Measurements from ENCODE around the gene NPC1L1.

DNA sequence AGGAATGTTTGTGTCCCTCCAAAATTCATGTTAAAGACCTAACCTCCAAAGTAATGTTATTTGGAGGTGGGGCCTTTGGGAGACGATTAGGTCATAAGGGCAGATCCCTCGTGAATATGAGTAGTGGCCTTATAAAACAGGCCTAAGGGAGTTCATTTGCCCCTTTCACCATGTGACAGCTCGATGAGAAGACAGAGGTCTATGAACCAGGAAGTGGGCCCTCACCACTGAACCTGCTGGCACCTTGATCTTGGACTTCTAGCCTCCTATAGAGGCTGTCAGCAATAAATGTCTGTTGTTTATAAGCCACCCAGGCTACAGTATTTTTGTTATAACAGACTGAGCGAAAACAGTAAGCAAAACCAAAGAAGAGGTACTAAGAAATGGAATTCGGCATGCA, 64.8 kb downstream of the NPC1L1 start:
- no peak for TF ChIP-seq POLR2A (IDR thresholded peaks at IDR 0.05)
- TF ChIP-seq, protein P1, sequence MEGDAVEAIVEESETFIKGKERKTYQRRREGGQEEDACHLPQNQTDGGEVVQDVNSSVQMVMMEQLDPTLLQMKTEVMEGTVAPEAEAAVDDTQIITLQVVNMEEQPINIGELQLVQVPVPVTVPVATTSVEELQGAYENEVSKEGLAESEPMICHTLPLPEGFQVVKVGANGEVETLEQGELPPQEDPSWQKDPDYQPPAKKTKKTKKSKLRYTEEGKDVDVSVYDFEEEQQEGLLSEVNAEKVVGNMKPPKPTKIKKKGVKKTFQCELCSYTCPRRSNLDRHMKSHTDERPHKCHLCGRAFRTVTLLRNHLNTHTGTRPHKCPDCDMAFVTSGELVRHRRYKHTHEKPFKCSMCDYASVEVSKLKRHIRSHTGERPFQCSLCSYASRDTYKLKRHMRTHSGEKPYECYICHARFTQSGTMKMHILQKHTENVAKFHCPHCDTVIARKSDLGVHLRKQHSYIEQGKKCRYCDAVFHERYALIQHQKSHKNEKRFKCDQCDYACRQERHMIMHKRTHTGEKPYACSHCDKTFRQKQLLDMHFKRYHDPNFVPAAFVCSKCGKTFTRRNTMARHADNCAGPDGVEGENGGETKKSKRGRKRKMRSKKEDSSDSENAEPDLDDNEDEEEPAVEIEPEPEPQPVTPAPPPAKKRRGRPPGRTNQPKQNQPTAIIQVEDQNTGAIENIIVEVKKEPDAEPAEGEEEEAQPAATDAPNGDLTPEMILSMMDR (IDR thresholded peaks at IDR 0.05), result no peak
